G401 (cell line): ENCODE measurements around the gene FBXO31. TPM values are rescaled to one million over a fixed set of nuclear protein-coding genes. Genes with fewer than 3 reads are reported as not detected.

Experiments
- DNase-seq: peaks from one replicate; pipeline ENCODE4 v3.0.0-alpha.2; 2015; ENCODE audit warnings: low spot score
- in situ Hi-C: cut with HindIII; loops from 2 replicates; pipeline ENCODE4 v1.10.0; 2016; ENCODE audit warnings: low sequenced_read_pairs, mixed read lengths
- total RNA-seq: library from RNA; depleted of rRNA; stranded (reverse); fragments of >200 nt; shearing (Covaris generic); gene quantifications from 2 replicates; pipeline ENCODE4 v1.2.3, GENCODE V29; 2014

The FBXO31 gene
- total RNA-seq, 1 experiment from 2014 or later, result 11.9 TPM

- peak; percentile 25 for DNase-seq
- in situ Hi-C loops, result no loop called here
Measured at GRCh38 chr16:87323727-87324410, 59.7 kb downstream of the FBXO31 start.

DNA sequence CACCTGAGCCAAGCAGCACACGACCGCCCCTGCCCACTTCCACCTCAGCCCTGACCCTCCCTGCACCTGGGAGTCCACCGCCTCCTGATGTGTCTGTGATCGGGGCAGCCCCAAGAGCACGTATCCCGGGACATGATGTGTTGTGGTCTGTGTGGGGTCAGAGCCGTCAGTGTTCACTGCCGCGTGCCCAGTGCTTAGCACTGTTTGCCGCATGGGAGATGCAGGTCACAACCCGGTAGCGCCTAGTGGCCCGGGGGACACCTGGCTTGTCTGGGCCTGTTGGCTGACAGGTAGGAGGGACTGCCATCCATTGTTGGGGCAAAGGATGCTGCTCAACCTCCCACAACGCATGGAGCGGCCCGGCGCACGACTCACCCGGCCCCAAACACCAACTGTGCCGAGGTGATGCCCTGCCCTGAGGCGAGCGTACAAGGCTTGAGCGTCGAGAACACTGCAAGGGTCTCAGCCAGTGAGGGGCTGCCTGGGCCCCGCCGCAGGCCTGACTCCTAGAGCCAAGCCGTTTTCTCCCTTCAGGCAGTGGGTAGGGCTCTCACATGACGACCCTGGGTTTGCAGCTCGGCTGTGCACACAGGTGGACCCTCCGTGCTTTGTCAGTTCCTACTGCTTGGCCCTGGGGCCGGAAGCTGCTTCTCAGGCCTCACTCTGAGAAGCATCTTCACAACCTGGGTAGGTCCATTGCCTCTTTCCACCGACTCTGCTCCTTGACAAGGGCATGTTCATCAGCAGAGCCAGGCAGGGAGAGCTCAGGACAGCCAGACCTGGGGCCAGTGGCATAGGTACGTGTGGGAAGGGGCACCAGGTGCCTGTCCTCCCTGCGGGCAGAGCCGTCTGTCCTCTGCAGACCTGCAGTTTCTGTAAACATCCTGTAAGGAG lies 60.5 kb downstream of the FBXO31 start:
- in situ Hi-C loops, result no loop called here
- peak; percentile 34 for DNase-seq

- in situ Hi-C loops, result no loop called here
- no peak for DNase-seq
Measured at GRCh38 chr16:87322360-87322759, 61.2 kb downstream of the FBXO31 start.

- in situ Hi-C loops, result no loop called here
- DNase-seq, result peak; percentile 91
Measured at GRCh38 chr16:87321336-87322107, 62.1 kb downstream of the FBXO31 start.

DNA sequence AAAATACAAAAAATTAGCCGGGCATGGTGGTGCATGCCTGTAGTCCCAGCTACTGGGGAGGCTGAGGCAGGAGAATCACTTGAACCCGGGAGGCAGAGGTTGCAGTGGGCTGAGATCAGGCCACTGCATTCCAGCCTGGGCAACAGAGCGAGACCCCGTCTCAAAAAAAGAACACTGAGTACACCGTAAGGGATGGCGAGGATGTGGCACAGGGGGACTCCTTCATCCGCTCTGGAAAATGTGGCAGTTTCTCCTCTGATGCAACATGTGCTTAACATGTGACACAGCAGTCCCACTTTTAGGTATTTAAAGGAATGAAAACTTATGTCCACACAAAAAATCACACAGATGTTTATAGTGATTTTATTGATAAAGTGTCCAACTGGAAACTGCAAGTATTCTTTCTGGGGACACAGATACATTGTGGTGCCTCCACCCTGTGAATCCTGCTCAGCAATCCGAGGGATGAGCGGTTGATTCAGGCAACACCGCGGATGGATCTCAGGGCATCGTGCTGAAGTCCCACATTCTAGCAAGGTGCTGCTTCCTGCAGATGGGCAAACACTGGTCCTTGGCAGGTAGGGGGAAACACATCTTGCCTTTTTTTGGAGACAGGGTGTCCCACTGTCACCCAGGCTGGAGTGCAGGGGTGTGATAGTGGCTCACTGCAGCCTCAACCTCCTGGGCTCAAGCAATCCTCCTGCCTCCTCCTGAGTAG lies 62.9 kb downstream of the FBXO31 start:
- in situ Hi-C loops, result no loop called here
- DNase-seq, result peak; percentile 49

GRCh38 chr16:87319997-87320491 lies 63.5 kb downstream of the FBXO31 start:
- in situ Hi-C loops, result no loop called here

DNA sequence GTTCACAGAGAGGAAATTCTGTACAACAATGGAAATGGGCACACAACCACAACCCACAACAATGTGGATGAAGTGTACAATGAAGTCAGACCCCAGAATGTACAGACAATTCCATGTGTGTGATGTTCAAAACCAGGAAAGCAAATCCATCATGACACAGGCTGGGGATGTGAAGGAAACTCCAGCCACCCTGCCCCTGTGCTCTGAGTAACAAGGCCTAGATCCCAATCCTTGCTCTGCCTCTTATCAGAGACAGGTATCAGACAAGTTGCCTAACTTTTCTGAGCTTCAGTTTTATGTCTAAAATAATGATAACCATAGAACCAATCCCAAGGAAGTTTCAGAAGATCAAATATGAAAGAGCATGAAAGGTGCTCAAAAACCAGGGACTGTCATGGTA lies 64.6 kb downstream of the FBXO31 start:
- in situ Hi-C loops, result no loop called here

More at GRCh38 chr16:87319997-87320491, 63.5 kb downstream of the FBXO31 start:
- DNase-seq, result no peak

GRCh38 chr16:87317750-87318644 lies 65.6 kb downstream of the FBXO31 start:
- DNase-seq, result peak; percentile 58
- in situ Hi-C loops, result no loop called here

More for the DNA sequence above, 64.6 kb downstream of the FBXO31 start:
- DNase-seq, result no peak

DNA sequence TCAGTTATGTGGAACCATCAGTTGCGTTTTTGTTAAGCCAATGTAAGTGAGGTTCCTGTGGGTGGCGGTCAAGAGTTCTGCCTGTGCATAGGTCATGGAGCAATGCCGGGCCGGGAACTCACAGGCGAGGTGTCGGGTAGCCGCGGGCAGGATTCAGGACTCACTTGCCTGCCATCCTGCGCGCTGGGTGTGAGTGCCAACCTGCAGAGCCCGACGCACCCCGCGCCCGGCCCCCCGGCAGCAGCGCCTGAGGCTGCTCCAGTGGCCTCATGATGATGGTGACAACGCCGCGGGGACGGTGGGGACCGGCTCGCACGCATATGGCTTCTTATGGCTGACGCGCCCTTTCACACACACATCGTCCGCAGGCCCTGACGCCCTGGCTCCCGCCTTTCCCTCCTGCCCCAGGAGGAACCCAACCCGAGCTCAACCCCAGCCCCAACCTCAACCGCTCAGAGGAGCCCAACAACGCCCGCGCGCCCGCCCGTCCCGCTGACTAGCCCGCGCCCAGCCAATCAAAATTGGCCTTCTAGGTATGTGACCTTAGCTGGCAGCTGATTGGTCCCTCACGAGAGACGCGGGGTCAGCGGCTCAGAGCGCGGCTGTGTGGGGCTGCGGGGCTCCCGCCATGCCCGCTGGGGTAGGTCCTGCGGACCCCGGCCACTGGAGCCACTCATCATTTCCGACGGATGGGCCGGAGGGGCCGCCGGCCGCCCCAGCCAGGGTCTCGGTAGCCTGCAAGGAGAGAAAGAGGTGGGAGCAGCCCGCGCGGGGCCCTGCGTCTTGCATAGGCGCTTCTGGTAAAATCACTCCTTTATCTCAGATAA lies 66.4 kb downstream of the FBXO31 start, which contains the start of gene C16orf95:
C16orf95 (minus strand) TSS at position 470 of the 827 bp plus-strand sequence; CDS start at position 320, 150 bp downstream.
- DNase-seq, result peak; percentile 96

GRCh38 chr16:87316450-87316922 lies 67.1 kb downstream of the FBXO31 start:
- DNase-seq, result no peak
- in situ Hi-C loops, result no loop called here

More for the DNA sequence above, 66.4 kb downstream of the FBXO31 start, which contains the start of gene C16orf95:
- in situ Hi-C loops, result no loop called here

DNA sequence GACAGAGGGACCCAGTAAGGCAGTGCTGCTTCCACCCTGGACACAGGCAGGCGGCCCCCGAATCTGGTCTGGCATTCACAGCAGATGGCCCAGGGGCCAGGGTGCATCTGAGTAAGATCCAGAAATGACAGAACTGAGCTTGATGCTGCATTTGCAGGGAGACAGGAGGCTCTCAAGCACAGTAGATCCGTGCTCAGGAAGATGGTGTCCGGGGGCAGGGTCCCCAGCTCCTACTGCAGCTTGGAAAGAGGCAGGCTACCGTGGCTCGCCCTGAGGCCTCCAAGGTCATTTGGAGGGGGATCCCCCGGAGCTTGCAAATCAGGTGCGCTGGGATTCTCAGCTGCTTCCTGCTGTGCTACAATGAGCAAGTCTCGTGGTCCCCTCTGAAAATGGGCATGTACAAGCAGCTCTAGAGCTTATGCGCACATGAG lies 68.6 kb downstream of the FBXO31 start:
- in situ Hi-C loops, result no loop called here
- DNase-seq, result no peak

- DNase-seq, result no peak
- in situ Hi-C loops, result no loop called here
Measured at GRCh38 chr16:87312008-87312407, 71.6 kb downstream of the FBXO31 start.

GRCh38 chr16:87311387-87311786 lies 72.2 kb downstream of the FBXO31 start:
- DNase-seq, result no peak
- in situ Hi-C loops, result no loop called here

- in situ Hi-C loops, result no loop called here
- no peak for DNase-seq
Measured at GRCh38 chr16:87310610-87311009, 73.0 kb downstream of the FBXO31 start.

- in situ Hi-C loops, result no loop called here
- no peak for DNase-seq
Measured at GRCh38 chr16:87309620-87310525, 73.7 kb downstream of the FBXO31 start.

GRCh38 chr16:87308826-87309225 lies 74.8 kb downstream of the FBXO31 start:
- in situ Hi-C loops, result no loop called here
- no peak for DNase-seq
